GM12801 (cell line): ENCODE data around the gene HCFC1.

ENCODE experiments used
- CTCF ChIP-seq: IDR thresholded peaks from one replicate; pipeline ENCODE4 v1.5.1; 2011; ENCODE audit warnings: control low read depth; ENCODE audit not compliant: insufficient read length; ENCODE audit errors: extremely low read depth

The HCFC1 gene

DNA sequence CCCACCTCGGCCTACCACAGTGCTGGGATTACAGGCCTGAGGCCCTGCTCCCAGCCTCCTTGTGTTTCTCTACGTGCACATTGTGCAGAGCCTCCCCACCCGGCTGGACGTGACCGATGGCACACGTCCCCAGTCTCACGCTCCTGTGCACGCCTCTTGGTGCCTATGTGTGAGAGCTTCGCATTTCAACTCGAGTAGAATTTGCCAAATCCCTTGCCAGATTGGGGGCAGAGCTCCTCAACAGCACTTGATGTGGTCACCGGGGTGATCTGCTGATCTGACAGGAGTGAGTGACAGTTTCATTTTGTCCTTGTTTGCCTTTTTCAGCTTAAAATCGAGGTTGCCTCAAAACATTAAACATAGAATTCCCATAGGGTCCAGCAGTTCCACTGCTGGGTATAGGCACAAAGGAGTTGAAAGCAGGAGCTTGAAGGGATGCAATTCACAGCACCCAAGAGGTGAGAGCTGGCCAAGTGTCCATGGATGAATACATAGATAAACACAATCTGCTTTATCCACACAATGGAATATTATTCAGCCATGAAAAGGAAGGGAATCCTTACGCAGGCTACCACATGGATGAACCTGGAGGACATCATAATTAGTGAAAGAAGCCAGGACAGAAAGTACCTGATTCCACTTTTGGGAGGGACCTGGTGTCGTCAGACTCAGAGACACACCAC is 18.5 kb upstream of the HCFC1 start:
- TF ChIP-seq CTCF: no peak

DNA sequence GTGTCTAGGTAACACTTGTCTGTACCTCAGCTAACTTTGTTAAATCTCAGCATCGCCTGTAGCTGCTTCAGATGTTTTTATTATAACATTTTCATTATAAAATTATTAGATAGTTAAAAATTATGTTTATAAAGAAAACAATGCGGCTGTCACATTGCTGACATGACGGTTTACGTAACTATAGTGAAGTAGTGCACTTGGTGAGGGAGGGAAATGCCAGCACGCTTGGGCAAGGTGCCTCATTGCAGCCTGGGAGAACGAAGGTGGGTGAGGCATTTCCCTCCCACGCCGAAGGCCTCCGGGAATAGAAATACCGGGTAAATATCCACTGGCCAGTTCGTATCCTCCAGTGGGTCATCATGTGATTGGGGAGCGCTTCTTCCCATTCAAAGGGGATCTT is 16.9 kb upstream of the HCFC1 start:
- TF ChIP-seq CTCF: no peak

DNA sequence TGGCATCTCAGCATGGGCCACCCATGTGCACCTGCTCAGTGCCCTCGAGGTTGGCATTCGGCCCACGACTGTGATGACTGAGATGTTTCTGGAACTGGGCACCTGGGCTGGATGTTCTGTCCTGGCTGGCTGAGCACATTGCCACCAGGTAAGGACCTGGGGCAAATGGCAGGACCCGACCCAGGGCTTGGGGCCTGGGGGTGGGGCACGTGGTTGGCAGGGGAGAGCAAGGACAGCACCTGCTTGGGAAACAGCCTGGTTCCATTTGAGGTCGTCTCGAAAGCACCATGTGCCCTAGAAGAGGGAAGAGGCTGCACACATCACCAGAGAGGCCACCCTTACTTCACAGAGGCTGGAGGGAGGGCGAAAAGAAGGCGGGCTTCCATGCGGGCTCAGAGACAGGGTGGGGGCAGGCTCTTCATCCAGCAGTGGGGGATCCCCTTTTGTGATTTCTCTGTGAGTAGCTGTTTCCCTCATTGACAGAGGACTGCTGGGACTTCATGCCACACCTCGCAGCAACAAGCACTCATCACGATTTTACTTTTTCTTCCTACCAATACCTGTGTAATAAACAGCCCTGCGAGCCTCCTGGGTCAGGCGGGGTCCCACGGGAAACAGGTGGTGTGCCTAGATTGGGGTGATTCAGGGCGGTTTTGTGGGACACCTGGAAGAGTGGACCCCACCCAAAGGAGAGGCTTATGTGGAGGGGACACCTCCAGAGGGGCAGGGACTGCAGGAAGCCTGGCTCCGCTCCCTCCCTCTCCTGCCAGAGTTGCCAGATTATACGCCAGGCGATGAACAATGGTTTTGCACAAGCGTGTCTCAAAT is 12.9 kb upstream of the HCFC1 start:
- no peak for TF ChIP-seq CTCF

DNA sequence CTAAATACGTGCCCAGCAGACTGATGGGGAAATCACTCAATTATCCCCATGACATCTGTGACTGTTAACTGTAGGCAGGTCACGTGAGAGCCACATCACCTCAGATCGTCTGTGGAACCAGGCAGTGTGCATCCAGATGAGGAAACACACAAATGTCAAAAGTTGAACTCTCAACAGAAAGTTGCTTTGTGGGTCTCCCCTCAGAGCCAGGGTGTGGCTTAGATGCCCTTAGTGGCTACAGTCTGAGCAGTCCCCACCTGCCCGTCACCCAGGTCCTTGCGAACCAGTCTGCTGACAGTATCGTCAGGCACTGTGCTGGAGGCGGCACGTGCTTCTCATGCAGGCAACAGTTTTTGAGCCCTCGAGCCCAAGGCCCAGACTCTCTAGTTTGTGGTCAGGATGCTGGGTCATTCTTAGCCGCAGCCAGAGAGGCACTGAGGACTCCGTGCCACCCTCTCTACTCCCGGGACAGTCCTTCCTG is 11.7 kb upstream of the HCFC1 start:
- no peak for TF ChIP-seq CTCF

GRCh38 chrX:153981771-153982533 is 10.3 kb upstream of the HCFC1 start:
- no peak for TF ChIP-seq CTCF

DNA sequence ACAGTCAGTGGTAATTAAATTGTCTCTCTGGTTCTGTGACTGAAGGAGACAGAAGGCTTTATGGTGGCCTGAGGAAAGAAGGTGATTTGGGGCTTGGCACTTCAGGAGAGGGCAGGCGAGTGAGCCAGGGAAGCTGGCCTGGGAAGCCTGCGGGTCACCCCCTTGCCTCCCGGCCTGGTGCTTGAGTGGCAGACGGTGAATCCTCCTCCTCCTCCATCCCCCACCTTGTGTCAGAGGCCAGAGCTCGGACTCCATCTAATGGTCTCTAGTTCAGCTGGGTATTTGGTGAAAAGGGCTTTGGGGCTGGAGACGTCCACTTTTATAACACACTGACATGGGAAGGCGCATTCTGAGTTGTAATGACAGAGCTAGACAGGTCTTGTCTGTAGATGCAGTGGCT is 9.6 kb upstream of the HCFC1 start:
- TF ChIP-seq CTCF: no peak

GRCh38 chrX:153974726-153975286 is 3.2 kb upstream of the HCFC1 start:
- no peak for TF ChIP-seq CTCF
